HFFc6 (cell line): ENCODE results near the gene RBM39. TPM values are rescaled to one million over a fixed set of nuclear protein-coding genes. Genes with fewer than 3 reads are reported as not detected.

Experiments used
- DNase-seq: peaks from one replicate; pipeline ENCODE4 v3.0.0-alpha.2; 2018
- H3K27ac Mint-ChIP-seq: 2 replicates; pipeline ENCODE4 v1.8.0; 2020; ENCODE audit warnings: mild to moderate bottlenecking, mixed read lengths
- H3K27me3 Mint-ChIP-seq: 2 replicates; pipeline ENCODE4 v1.8.0; 2021; ENCODE audit warnings: mild to moderate bottlenecking, moderate library complexity, mixed read lengths; ENCODE audit not compliant: insufficient read depth
- H3K36me3 Mint-ChIP-seq: 2 replicates; pipeline ENCODE4 v1.8.0; 2021; ENCODE audit warnings: low read depth, mixed read lengths
- H3K4me1 Mint-ChIP-seq: 2 replicates; pipeline ENCODE4 v1.8.0; 2020; ENCODE audit warnings: low read depth, mixed read lengths
- H3K4me3 Mint-ChIP-seq: 2 replicates; pipeline ENCODE4 v1.8.0; 2020; ENCODE audit warnings: mild to moderate bottlenecking, moderate library complexity, mixed read lengths
- H3K9me3 Mint-ChIP-seq: 2 replicates; pipeline ENCODE4 v1.8.0; 2020; ENCODE audit warnings: mild to moderate bottlenecking, mixed read lengths
- CTCF ChIP-seq: fragments of 200-600 bp; sonication (generic); IDR thresholded peaks from 2 replicates; pipeline ENCODE4 v1.5.0; 2021; ENCODE audit warnings: antibody characterized with exemption, mild to moderate bottlenecking
- total RNA-seq, 6 experiments: library from RNA; stranded (reverse); fragmentation: NEBNext Ultra II Directional; extraction: Animal tissue kit (Norgen Biotek cat#: 25700); gene quantifications; 2 replicates in 1 of 6; 3 replicates in 5 of 6; pipeline ENCODE4 v1.2.3, GENCODE V29; 2021

RBM39 gene
- total RNA-seq, 6 experiments from 2014 or later = 162 to 198 (median 185) TPM

- Mint-ChIP-seq H3K36me3 (peaks cover 41% of the 10 kb centered on the region), H3K27me3 (peaks cover 15% of the 10 kb centered on the region), H3K4me3 (peak overlapping the region; percentile 97), H3K27ac (peak overlapping the region; percentile 99), H3K4me1 (peaks cover 50% of the 10 kb centered on the region), H3K9me3 (peaks cover 5% of the 10 kb centered on the region)
- peak; percentile 23; the same call in 1 of the 2 replicates for TF ChIP-seq CTCF
- DNase-seq = no peak
These were observed 872 bp upstream of the RBM39 start for GRCh38 chr20:35742741-35743523.

GRCh38 chr20:35739294-35740163, 2.5 kb downstream of the RBM39 start:
- peaks cover 55% of the 10 kb centered on the region for H3K36me3 Mint-ChIP-seq
- peaks cover 56% of the 10 kb centered on the region for H3K4me1 Mint-ChIP-seq
- peaks cover 5% of the 10 kb centered on the region for H3K9me3 Mint-ChIP-seq
- H3K4me3 Mint-ChIP-seq = peak overlapping the region; percentile 97
- peak; percentile 67 for TF ChIP-seq CTCF
- H3K27ac Mint-ChIP-seq = peak overlapping the region; percentile 99
- peaks cover 15% of the 10 kb centered on the region for H3K27me3 Mint-ChIP-seq
- peak; percentile 66 for DNase-seq

GRCh38 chr20:35738410-35739179, 3.5 kb downstream of the RBM39 start:
- Mint-ChIP-seq H3K9me3 (peaks cover 5% of the 10 kb centered on the region), H3K4me1 (peaks cover 57% of the 10 kb centered on the region), H3K4me3 (peak overlapping the region; percentile 68), H3K36me3 (peaks cover 63% of the 10 kb centered on the region), H3K27ac (peak overlapping the region; percentile 46), H3K27me3 (peaks cover 15% of the 10 kb centered on the region)
- DNase-seq = no peak
- TF ChIP-seq CTCF = no peak

GRCh38 chr20:35737865-35738333, 4.2 kb downstream of the RBM39 start:
- H3K36me3 Mint-ChIP-seq = peaks cover 69% of the 10 kb centered on the region
- H3K9me3 Mint-ChIP-seq = peaks cover 5% of the 10 kb centered on the region
- H3K27me3 Mint-ChIP-seq = peaks cover 17% of the 10 kb centered on the region
- no peak for DNase-seq
- H3K4me3 Mint-ChIP-seq = peak overlapping the region; percentile 68; the same call in 1 of the 2 replicates
- peaks cover 51% of the 10 kb centered on the region for H3K4me1 Mint-ChIP-seq
- no peak for TF ChIP-seq CTCF
- H3K27ac Mint-ChIP-seq = peak overlapping the region; percentile 46
